ENCODE measurements around the gene RIMBP2.

RIMBP2 gene

GRCh38 chr12:130737731-130738130 is 21.6 kb upstream of the RIMBP2 start:
- no peak for DNase-seq (ENCODE audit: low read depth, low spot score)

- no peak for DNase-seq (ENCODE audit: low read depth, low spot score)
Measured at GRCh38 chr12:130729344-130729743, 13.2 kb upstream of the RIMBP2 start.

- DNase-seq (ENCODE audit: low read depth, low spot score): no peak
Measured at GRCh38 chr12:130728158-130729058, 12.3 kb upstream of the RIMBP2 start.

GRCh38 chr12:130719263-130719859 is 3.3 kb upstream of the RIMBP2 start:
- DNase-seq (ENCODE audit: low read depth, low spot score): no peak

- no peak for DNase-seq (ENCODE audit: low read depth, low spot score)
Measured at GRCh38 chr12:130717752-130718151, 1.7 kb upstream of the RIMBP2 start.

GRCh38 chr12:130716969-130717366 is 869 bp upstream of the RIMBP2 start:
- DNase-seq (ENCODE audit: low read depth, low spot score): no peak

GRCh38 chr12:130715150-130715997 is 725 bp downstream of the RIMBP2 start:
- no peak for DNase-seq (ENCODE audit: low read depth, low spot score)

GRCh38 chr12:130714591-130715149 is 1.4 kb downstream of the RIMBP2 start:
- no peak for DNase-seq (ENCODE audit: low read depth, low spot score)

GRCh38 chr12:130714091-130714590 is 2.0 kb downstream of the RIMBP2 start:
- DNase-seq (ENCODE audit: low read depth, low spot score): no peak

GRCh38 chr12:130713581-130713991 is 2.5 kb downstream of the RIMBP2 start:
- no peak for DNase-seq (ENCODE audit: low read depth, low spot score)

- DNase-seq (ENCODE audit: low read depth, low spot score): no peak
Measured at GRCh38 chr12:130712346-130713065, 3.6 kb downstream of the RIMBP2 start.

- no peak for DNase-seq (ENCODE audit: low read depth, low spot score)
Measured at GRCh38 chr12:130711756-130712155, 4.3 kb downstream of the RIMBP2 start.

GRCh38 chr12:130710733-130711080 is 5.4 kb downstream of the RIMBP2 start:
- DNase-seq (ENCODE audit: low read depth, low spot score): no peak

- DNase-seq (ENCODE audit: low read depth, low spot score): no peak
Measured at GRCh38 chr12:130709971-130710732, 5.9 kb downstream of the RIMBP2 start.

GRCh38 chr12:130709151-130709970 is 6.7 kb downstream of the RIMBP2 start:
- DNase-seq (ENCODE audit: low read depth, low spot score): no peak

GRCh38 chr12:130708648-130709047 is 7.5 kb downstream of the RIMBP2 start:
- no peak for DNase-seq (ENCODE audit: low read depth, low spot score)

- no peak for DNase-seq (ENCODE audit: low read depth, low spot score)
Measured at GRCh38 chr12:130707571-130707891, 8.6 kb downstream of the RIMBP2 start.

- no peak for DNase-seq (ENCODE audit: low read depth, low spot score)
Measured at GRCh38 chr12:130706885-130707570, 9.1 kb downstream of the RIMBP2 start.

- DNase-seq (ENCODE audit: low read depth, low spot score): no peak
Measured at GRCh38 chr12:130706311-130706710, 9.8 kb downstream of the RIMBP2 start.

Data from activated naive CD8-positive, alpha-beta T cell treated with anti-CD3 and anti-CD28 coated beads, Interleukin-2, amount 50 U/mL, for 16 hours (primary cell).